Prostate gland (tissue), 2 donors: ENCODE measurements around the gene GABARAP. TPM values are rescaled to one million over a fixed set of nuclear protein-coding genes. Genes with fewer than 3 reads are reported as not detected.

Experiments used
- DNase-seq: peaks from one replicate; pipeline ENCODE4 v3.0.0-alpha.2; 2019; ENCODE audit warnings: low spot score
- H3K27ac ChIP-seq, 2 donors: fragments of 200-600 bp; sonication (generic); 2 replicates each; pipeline ENCODE4 v1.5.1; 2017 to 2019
- H3K27me3 ChIP-seq: fragments of 200-600 bp; sonication (generic); replicated peaks from 2 replicates; pipeline ENCODE4 v1.5.1; 2019; ENCODE audit not compliant: insufficient read depth
- H3K36me3 ChIP-seq, 2 donors: fragments of 200-600 bp; sonication (generic); 1 replicate in 1 of 2; 2 replicates in 1 of 2; pipeline versions ENCODE4 v1.5.1 to v1.8.1; 2017 to 2019
- H3K4me1 ChIP-seq: fragments of 200-600 bp; sonication (generic); replicated peaks from 2 replicates; pipeline ENCODE4 v1.5.1; 2019
- H3K4me3 ChIP-seq, 2 donors: fragments of 200-600 bp; sonication (generic); 2 replicates each; pipeline ENCODE4 v1.5.1; 2017 to 2019
- H3K9me3 ChIP-seq: fragments of 200-600 bp; sonication (generic); 2 replicates; pipeline ENCODE4 v1.5.1; 2017
- POLR2A ChIP-seq: fragments of 450-650 bp; IDR thresholded peaks from one replicate; pipeline ENCODE4 v1.6.1; 2016; ENCODE audit warnings: antibody characterized with exemption, mild to moderate bottlenecking
- POLR2AphosphoS5 ChIP-seq: sonication (generic); formaldehyde crosslinking; IDR thresholded peaks from one replicate; pipeline ENCODE4 v1.6.1; 2017; ENCODE audit warnings: antibody characterized with exemption
- WGBS: methylation state at CpG from one replicate; pipeline ENCODE4 v1.1.5; 2018; 5-methylcytosine and 5-hydroxymethylcytosine counted together
- intact Hi-C: fragments of 100-400 bp; cut with DNase I; formaldehyde crosslinking; loops from one replicate; pipeline ENCODE4 v1.14.2; 2022
- total RNA-seq, 2 donors: library from RNA; depleted of rRNA; stranded (reverse); fragments of >200 nt; gene quantifications; one replicate each; pipeline ENCODE4 v1.1.0, GENCODE V29; 2016
- TF ChIP-seq, protein P1 (sequence below), 4 experiments: fragments of 200-600 bp in 2 of 4; fragments of 450-650 bp in 2 of 4; sonication (generic) in 2 of 4; IDR thresholded peaks; 1 replicate in 3 of 4; 2 replicates in 1 of 4; pipeline ENCODE4 v1.5.1; 2016 to 2019; ENCODE audit warnings: antibody characterized with exemption in 4 of 4, mild to moderate bottlenecking in 2 of 4, moderate library complexity in 2 of 4

The GABARAP gene
- total RNA-seq, 2 donors from 2014 or later: 493 to 527 TPM

DNA sequence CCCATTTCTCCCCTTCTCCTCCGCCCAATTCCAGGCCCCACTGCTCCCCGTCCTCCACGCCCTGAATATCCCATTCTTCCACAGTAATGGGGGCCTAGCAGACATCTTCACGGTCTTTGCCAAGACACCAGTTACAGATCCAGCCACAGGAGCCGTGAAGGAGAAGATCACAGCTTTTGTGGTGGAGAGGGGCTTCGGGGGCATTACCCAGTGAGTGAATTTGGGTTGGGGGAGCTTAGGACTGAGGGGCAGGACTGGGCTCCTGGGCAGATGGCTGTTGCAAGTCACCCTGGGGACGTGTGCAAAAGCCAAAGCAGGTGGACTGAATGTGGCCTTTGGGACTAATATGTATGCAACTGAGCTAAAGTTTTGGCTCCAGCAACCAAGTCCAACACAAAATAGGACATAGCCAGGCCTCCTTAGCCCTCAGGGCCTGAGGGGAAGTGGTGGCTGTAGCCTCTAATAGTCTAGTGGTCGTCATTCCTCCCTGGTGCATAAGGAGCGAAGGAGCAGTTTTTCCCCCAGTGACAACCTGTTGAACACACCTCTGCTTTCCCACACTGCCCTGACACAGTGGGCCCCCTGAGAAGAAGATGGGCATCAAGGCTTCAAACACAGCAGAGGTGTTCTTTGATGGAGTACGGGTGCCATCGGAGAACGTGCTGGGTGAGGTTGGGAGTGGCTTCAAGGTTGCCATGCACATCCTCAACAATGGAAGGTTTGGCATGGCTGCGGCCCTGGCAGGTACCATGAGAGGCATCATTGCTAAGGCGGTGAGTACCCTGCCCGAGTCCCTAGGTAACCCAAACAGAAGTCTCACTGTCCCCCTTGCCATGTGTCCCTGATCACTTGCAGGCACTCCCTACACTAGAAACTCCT lies 19.9 kb downstream of the GABARAP start:
- Histone ChIP-seq H3K27ac (peak overlapping the region; percentile 97 to 99), H3K36me3 (peaks cover 2 to 20% of the 10 kb centered on the region in 2 donors), H3K9me3 (no peaks in the 10 kb centered on the region), H3K4me1 (peaks cover 18% of the 10 kb centered on the region), H3K27me3 (no peaks in the 10 kb centered on the region), H3K4me3 (no peak overlapping the region)
- TF ChIP-seq POLR2A (no peak), POLR2AphosphoS5 (no peak)
- TF ChIP-seq, protein P1, sequence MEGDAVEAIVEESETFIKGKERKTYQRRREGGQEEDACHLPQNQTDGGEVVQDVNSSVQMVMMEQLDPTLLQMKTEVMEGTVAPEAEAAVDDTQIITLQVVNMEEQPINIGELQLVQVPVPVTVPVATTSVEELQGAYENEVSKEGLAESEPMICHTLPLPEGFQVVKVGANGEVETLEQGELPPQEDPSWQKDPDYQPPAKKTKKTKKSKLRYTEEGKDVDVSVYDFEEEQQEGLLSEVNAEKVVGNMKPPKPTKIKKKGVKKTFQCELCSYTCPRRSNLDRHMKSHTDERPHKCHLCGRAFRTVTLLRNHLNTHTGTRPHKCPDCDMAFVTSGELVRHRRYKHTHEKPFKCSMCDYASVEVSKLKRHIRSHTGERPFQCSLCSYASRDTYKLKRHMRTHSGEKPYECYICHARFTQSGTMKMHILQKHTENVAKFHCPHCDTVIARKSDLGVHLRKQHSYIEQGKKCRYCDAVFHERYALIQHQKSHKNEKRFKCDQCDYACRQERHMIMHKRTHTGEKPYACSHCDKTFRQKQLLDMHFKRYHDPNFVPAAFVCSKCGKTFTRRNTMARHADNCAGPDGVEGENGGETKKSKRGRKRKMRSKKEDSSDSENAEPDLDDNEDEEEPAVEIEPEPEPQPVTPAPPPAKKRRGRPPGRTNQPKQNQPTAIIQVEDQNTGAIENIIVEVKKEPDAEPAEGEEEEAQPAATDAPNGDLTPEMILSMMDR (IDR thresholded peaks at IDR 0.05): no peak
- intact Hi-C loops: no loop called here
- DNase-seq: no peak
- 77% methylated on average over 15 of the region's 15 CpGs for WGBS

DNA sequence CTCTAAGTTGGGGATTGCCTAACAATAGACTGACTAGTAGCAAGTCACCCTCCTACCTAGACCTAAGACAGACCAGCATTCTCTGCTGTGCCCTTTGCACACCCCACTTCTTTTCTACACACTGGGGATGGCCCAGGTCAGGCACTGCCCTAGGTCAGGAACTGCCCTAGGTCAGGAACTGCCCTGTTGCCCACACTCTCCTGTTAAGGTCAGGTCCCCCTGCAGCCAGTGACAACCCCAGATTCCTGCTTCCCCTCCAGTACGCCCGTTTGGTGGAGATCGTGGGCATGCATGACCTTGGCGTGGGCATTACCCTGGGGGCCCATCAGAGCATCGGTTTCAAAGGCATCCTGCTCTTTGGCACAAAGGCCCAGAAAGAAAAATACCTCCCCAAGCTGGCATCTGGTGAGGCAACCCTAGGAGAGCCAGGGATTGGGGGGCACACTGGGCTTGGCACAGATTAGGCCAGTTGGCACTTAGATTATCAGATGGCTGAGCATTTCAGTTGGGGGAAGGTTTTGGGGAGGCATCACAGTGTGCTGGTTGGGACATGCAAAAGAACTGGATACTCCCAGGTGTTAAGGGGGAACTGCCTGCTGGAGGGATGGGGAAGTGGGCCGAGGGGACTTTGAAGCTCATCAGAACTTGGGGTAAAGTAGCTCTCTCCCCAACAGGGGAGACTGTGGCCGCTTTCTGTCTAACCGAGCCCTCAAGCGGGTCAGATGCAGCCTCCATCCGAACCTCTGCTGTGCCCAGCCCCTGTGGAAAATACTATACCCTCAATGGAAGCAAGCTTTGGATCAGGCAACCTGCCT lies 20.8 kb downstream of the GABARAP start:
- Histone ChIP-seq H3K4me3 (peak overlapping the region; percentile 74 to 86), H3K27ac (peak overlapping the region; percentile 97 to 99), H3K9me3 (no peaks in the 10 kb centered on the region), H3K4me1 (peaks cover 18% of the 10 kb centered on the region), H3K36me3 (peaks cover 0 to 20% of the 10 kb centered on the region in 2 donors), H3K27me3 (no peaks in the 10 kb centered on the region)
- intact Hi-C loops: no loop called here
- WGBS: 69% methylated on average over 10 of the region's 10 CpGs
- TF ChIP-seq, protein P1 (IDR thresholded peaks at IDR 0.05): no peak
- no peak for TF ChIP-seq POLR2AphosphoS5
- TF ChIP-seq POLR2A: no peak
- DNase-seq: no peak

DNA sequence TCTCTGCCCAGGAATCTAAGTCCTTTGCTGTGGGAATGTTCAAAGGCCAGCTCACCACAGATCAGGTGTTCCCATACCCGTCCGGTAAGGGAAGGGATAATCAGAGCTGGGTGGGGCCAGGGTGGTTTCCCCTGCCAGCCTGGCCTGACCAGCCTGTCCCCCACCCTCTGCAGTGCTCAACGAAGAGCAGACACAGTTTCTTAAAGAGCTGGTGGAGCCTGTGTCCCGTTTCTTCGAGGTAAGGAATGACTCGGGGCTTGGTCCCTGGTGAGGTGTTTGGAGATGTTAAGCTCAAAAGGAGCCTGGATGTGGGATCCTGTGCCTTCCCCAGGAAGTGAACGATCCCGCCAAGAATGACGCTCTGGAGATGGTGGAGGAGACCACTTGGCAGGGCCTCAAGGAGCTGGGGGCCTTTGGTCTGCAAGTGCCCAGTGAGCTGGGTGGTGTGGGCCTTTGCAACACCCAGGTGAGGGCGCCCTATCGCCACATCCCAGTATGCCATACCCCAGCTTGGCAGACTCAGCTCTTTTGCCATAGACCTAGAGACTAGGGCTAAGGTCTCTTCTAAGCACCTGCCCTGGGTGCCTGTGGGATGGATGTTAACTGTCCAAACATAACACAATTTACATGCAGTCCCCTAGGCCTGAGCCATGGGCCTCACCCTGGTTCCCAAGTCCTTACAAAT lies 21.5 kb downstream of the GABARAP start:
- peak; percentile 79 for DNase-seq
- Histone ChIP-seq H3K9me3 (no peaks in the 10 kb centered on the region), H3K4me1 (peaks cover 18% of the 10 kb centered on the region), H3K27ac (peak overlapping the region; percentile 97 to 99), H3K27me3 (no peaks in the 10 kb centered on the region), H3K4me3 (peak overlapping the region; percentile 74 to 86), H3K36me3 (peaks cover 0 to 20% of the 10 kb centered on the region in 2 donors)
- intact Hi-C loops: no loop called here
- no peak for TF ChIP-seq POLR2A
- TF ChIP-seq POLR2AphosphoS5: peak; percentile 40
- TF ChIP-seq, protein P1 (IDR thresholded peaks at IDR 0.05): peak in 3 of 4 experiments; percentile 32 to 60 (median 51)
- WGBS: 18% methylated on average over 11 of the region's 11 CpGs

DNA sequence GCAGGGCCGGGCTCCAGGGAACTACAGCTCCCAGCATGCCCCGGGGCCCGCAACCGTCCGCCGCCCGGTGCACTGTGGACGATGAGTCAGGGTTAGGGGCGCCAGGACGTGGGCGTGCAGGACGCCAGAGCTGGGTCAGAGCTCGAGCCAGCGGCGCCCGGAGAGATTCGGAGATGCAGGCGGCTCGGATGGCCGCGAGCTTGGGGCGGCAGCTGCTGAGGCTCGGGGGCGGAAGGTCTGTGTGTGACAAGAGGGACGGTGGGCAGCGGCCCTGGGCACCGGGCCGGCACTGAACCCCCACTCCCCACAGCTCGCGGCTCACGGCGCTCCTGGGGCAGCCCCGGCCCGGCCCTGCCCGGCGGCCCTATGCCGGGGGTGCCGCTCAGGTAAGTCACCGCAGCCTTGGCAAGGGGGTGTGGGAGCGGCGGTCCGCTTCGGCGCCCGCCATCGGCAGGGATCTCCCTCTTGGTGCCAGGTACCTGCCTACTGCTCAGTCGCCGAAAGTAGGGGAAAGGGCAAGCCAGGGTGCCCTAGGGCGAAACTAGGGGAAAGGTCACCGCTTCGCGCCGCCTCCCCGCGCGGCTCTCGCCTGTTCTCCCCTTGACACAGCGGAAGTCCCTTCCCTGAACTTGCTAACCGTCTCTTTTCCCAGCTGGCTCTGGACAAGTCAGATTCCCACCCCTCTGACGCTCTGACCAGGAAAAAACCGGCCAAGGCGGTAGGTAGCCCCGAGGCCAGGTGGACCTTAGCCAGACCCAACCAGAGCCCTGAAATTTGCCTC lies 22.2 kb downstream of the GABARAP start, which contains the start of the genes ACADVL and DLG4:
ACADVL (plus strand) TSS at position 127 of the 781 bp plus-strand sequence; CDS start at position 174, 47 bp downstream.
DLG4 (minus strand) TSS at position 25 of the 781 bp plus-strand sequence.
- Histone ChIP-seq H3K9me3 (no peaks in the 10 kb centered on the region), H3K27me3 (no peaks in the 10 kb centered on the region), H3K4me1 (peaks cover 18% of the 10 kb centered on the region), H3K4me3 (peak within 1 kb of the TSS; percentile 74 to 86), H3K27ac (peak within 1 kb of the TSS; percentile 97 to 99), H3K36me3 (peaks cover 0 to 20% of the 10 kb centered on the region in 2 donors)
- TF ChIP-seq POLR2A (peak; percentile 76), POLR2AphosphoS5 (peak; percentile 92)
- TF ChIP-seq, protein P1 (IDR thresholded peaks at IDR 0.05): peak in 1 of 4 experiments; percentile 13
- peak; percentile 88 for DNase-seq
- WGBS: under 1% methylated on average over 44 of the region's 63 CpGs
- intact Hi-C loops: no loop called here
